Left lung (tissue), 10 donors: ENCODE data around the gene OR56A4. TPM values are rescaled to one million over a fixed set of nuclear protein-coding genes. Genes with fewer than 3 reads are reported as not detected.
"Not testable (repeated sequence)": the region's sequence is repeated elsewhere in the genome, so short reads cannot be mapped to it uniquely, and the experiment has no call there.

Experiments
- ATAC-seq: fragments of 200-7000 bp; cut with Tn5 transposase; one replicate; pipeline ENCODE4 v1.9.1; 2020; ENCODE audit warnings: moderate library complexity
- DNase-seq, 4 donors: peaks; one replicate each; pipeline ENCODE4 v3.0.0-alpha.2; 2013 to 2020
- H3K27ac ChIP-seq, 2 donors: fragments of 200-600 bp; sonication (generic) in 1 of 2; one replicate each; pipeline versions ENCODE4 v1.5.0 to v1.8.0; 2020 to 2021
- H3K27me3 ChIP-seq, 2 donors: fragments of 200-600 bp; sonication (generic) in 1 of 2; one replicate each; pipeline versions ENCODE4 v1.5.0 to v1.8.0; 2020 to 2021
- H3K36me3 ChIP-seq, 2 donors: fragments of 200-600 bp; sonication (generic) in 1 of 2; one replicate each; pipeline versions ENCODE4 v1.5.0 to v1.8.0; 2020 to 2021
- H3K4me1 ChIP-seq, 2 donors: fragments of 200-600 bp; one replicate each; pipeline ENCODE4 v1.8.0; 2021
- H3K4me3 ChIP-seq, 2 donors: fragments of 200-600 bp; sonication (generic) in 1 of 2; one replicate each; pipeline versions ENCODE4 v1.5.0 to v1.8.0; 2020 to 2021; ENCODE audit warnings: mild to moderate bottlenecking in 1 of 2
- H3K9me3 ChIP-seq, 2 donors: fragments of 200-600 bp; sonication (generic) in 1 of 2; one replicate each; pipeline versions ENCODE4 v1.5.0 to v1.8.0; 2020 to 2021
- intact Hi-C, 2 donors: fragments of 100-400 bp; cut with DNase I; formaldehyde crosslinking; loops; one replicate each; pipeline versions ENCODE4 v1.11.2 to v1.14.2; 2022
- polyA plus RNA-seq, 6 donors: library from polyadenylated mRNA; unstranded; fragments of 120-200 nt; gene quantifications; one replicate each; pipeline ENCODE4 v1.2.1, GENCODE V29; 2013; ENCODE audit not compliant: insufficient read length in 6 of 6
- total RNA-seq, 2 donors: library from RNA; stranded (reverse); fragmentation: NEBNext Ultra II Directional; extraction: Animal tissue kit (Norgen Biotek cat#: 25700); gene quantifications; one replicate each; pipeline ENCODE4 v1.2.1, GENCODE V29; 2021
- TF ChIP-seq, protein P1 (sequence below), 2 donors: fragments of 200-600 bp; sonication (generic) in 1 of 2; IDR thresholded peaks; one replicate each; pipeline versions ENCODE4 v1.5.0 to v1.8.0; 2021; ENCODE audit warnings: antibody characterized with exemption in 2 of 2
- donor health status: DM: no; HTN: yes; CAD: no.
- donor health status: DM: no; HTN: no; CAD: no.

OR56A4 gene
- total and polyA plus RNA-seq, 8 donors = 0.04 to 0.09 (median 0.06) TPM; not detected in 3

DNA sequence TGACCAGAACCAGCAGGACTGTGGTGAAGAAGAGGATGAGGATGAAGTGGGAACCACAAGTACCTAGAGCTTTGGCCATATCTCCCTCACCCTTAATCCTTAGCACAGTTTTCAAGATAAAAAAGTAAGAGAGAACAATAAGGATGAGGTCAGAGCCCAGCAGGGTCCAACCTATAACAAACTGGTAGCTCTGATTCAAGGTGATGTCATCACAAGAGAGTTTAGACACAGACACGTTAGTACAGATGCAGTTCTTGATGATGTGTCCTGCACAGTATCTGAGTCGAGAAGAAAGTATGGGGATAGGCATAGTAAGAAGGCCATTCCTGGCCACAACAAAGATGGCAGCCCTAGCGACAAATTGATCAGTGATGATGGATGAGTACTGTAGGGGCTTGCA, 39.0 kb downstream of the OR56A4 start:
- no peaks in the 10 kb centered on the region for H3K4me1 ChIP-seq
- no peaks in the 10 kb centered on the region for H3K27me3 ChIP-seq
- peaks cover 0 to 18% of the 10 kb centered on the region in 2 donors for H3K9me3 ChIP-seq
- no peak overlapping the region for H3K4me3 ChIP-seq
- TF ChIP-seq, protein P1, sequence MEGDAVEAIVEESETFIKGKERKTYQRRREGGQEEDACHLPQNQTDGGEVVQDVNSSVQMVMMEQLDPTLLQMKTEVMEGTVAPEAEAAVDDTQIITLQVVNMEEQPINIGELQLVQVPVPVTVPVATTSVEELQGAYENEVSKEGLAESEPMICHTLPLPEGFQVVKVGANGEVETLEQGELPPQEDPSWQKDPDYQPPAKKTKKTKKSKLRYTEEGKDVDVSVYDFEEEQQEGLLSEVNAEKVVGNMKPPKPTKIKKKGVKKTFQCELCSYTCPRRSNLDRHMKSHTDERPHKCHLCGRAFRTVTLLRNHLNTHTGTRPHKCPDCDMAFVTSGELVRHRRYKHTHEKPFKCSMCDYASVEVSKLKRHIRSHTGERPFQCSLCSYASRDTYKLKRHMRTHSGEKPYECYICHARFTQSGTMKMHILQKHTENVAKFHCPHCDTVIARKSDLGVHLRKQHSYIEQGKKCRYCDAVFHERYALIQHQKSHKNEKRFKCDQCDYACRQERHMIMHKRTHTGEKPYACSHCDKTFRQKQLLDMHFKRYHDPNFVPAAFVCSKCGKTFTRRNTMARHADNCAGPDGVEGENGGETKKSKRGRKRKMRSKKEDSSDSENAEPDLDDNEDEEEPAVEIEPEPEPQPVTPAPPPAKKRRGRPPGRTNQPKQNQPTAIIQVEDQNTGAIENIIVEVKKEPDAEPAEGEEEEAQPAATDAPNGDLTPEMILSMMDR (IDR thresholded peaks at IDR 0.05) = no peak
- no peak for ATAC-seq
- intact Hi-C loops = no loop called here
- no peaks in the 10 kb centered on the region for H3K36me3 ChIP-seq
- no peak overlapping the region for H3K27ac ChIP-seq
- no peak for DNase-seq

DNA sequence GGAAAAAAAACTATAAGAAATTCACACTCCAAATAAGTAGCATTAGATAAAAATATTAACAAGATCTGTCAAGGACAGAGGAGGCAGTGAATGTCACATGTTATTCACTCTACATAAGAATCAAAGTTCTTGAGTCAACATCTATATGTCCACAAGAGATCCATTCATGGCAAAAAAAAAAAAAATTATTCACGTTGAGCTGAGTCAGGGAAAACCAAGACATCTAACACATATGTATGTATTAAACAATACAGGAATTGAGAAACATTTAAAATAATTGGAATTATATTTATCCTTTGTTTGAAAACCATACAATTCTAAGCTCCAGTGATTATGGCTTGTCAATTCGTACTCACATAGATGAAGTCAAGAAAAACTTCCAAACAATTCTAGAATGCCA, 39.8 kb downstream of the OR56A4 start:
- intact Hi-C loops = no loop called here
- DNase-seq = no peak
- Histone ChIP-seq H3K4me3 (no peak overlapping the region), H3K9me3 (peaks cover 0 to 23% of the 10 kb centered on the region in 2 donors), H3K27me3 (no peaks in the 10 kb centered on the region), H3K36me3 (no peaks in the 10 kb centered on the region), H3K27ac (no peak overlapping the region), H3K4me1 (no peaks in the 10 kb centered on the region)
- TF ChIP-seq, protein P1 (IDR thresholded peaks at IDR 0.05) = no peak
- no peak for ATAC-seq

DNA sequence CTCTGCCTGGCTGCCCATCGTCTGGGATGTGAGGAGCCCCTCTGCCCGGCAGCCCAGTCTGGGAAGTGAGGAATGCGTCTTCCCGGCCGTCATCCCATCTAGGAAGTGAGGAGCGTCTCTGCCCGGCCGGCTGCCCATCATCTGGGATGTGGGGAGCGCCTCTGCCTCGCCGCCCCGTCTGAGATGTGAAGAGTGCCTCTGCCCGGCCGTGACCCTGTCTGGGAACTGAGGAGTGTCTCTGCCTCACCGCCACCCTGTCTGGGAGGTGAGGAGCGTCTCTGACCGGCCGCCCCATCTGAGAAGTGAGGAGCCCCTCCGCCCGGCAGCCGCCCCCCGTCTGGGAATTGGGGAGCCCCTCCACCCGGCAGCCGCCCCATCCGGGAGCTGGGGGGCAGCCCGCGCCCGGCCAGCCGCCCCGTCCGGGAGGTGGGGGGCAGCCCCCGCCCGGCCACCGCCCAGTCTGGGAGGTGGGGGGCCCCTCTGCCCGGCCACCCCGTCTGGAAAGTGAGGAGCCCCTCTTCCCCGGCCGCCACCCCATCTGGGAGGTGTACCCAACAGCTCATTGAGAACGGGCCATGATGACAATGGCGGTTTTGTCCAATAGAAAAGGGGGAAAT, 45.9 kb downstream of the OR56A4 start:
- H3K4me3 ChIP-seq, H3K27ac ChIP-seq, H3K4me1 ChIP-seq, ATAC-seq, H3K27me3 ChIP-seq, intact Hi-C loops, H3K36me3 ChIP-seq: not testable (repeated sequence)
- DNase-seq = peak in 1 of 4 donors; percentile 58
- peaks cover 0 to 41% of the 10 kb centered on the region in 2 donors for H3K9me3 ChIP-seq

DNA sequence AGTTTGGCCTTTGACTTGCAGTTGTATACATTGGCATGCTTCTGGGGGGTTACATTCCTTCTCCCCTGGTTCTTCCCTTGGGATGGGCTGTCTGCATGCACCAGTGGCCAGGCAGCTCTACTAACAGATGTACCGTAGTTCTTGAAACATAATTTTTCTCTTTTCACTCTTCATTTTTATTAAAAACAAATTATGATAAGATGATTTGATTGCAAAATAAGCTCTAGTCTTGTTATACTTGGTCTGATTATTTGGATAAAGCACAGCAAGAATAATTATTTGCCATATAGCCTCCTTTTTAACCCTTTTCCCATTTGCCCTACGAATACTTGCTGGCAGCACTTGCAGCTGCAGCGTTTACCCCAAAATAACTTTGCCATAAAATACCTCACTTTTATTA, 51.2 kb downstream of the OR56A4 start:
- Histone ChIP-seq H3K4me1 (no peaks in the 10 kb centered on the region), H3K9me3 (peaks cover 0 to 10% of the 10 kb centered on the region in 2 donors), H3K36me3 (no peaks in the 10 kb centered on the region), H3K27me3 (no peaks in the 10 kb centered on the region), H3K27ac (no peak overlapping the region), H3K4me3 (no peak overlapping the region)
- no peak for ATAC-seq
- peak in 1 of 4 donors; percentile 48 for DNase-seq
- TF ChIP-seq, protein P1 (IDR thresholded peaks at IDR 0.05) = no peak
- intact Hi-C loops = no loop called here

Other genes with a start within 250 kb of the OR56A4 start
- not detected for gene OR52N5, start 223.6 kb downstream of the OR56A4 start, total RNA-seq
- not detected for gene OR52N5, start 223.6 kb downstream of the OR56A4 start, polyA plus RNA-seq
- not detected for gene OR52N1, start 215.7 kb downstream of the OR56A4 start, total RNA-seq
- gene OR52N1, start 215.7 kb downstream of the OR56A4 start, polyA plus RNA-seq = not detected
- not detected for gene OR52N2, start 198.0 kb downstream of the OR56A4 start, total RNA-seq
- under 1 TPM in 2 of 6 donors, not detected in 4; 0.16 to 0.18 TPM for gene OR52N2, start 198.0 kb downstream of the OR56A4 start, polyA plus RNA-seq
- gene OR52E6, start 165.0 kb downstream of the OR56A4 start, total RNA-seq = not detected
- not detected for gene OR52E6, start 165.0 kb downstream of the OR56A4 start, polyA plus RNA-seq
- not detected for gene OR52E8, start 149.3 kb downstream of the OR56A4 start, total RNA-seq
- not detected for gene OR52E8, start 149.3 kb downstream of the OR56A4 start, polyA plus RNA-seq
- not detected for gene OR52E4, start 126.3 kb downstream of the OR56A4 start, total RNA-seq
- not detected for gene OR52E4, start 126.3 kb downstream of the OR56A4 start, polyA plus RNA-seq
- gene OR52E5, start 113.7 kb downstream of the OR56A4 start, total RNA-seq = not detected
- not detected for gene OR52E5, start 113.7 kb downstream of the OR56A4 start, polyA plus RNA-seq
- gene OR56A3, start 64.7 kb downstream of the OR56A4 start, total RNA-seq = not detected
- not detected for gene OR56A3, start 64.7 kb downstream of the OR56A4 start, polyA plus RNA-seq
- gene OR56A5, start 38.5 kb downstream of the OR56A4 start, total RNA-seq = not detected
- gene OR56A5, start 38.5 kb downstream of the OR56A4 start, polyA plus RNA-seq = not detected
- gene OR52L1, start 20.0 kb downstream of the OR56A4 start, total RNA-seq = not detected
- not detected for gene OR52L1, start 20.0 kb downstream of the OR56A4 start, polyA plus RNA-seq
- gene OR56A1, start 23.8 kb upstream of the OR56A4 start, total RNA-seq = under 1 TPM in 1 of 2 donors, not detected in 1; 0.03 TPM
- gene OR56A1, start 23.8 kb upstream of the OR56A4 start, polyA plus RNA-seq = not detected
- gene OR56B4, start 100.7 kb upstream of the OR56A4 start, total RNA-seq = not detected
- gene OR56B4, start 100.7 kb upstream of the OR56A4 start, polyA plus RNA-seq = under 1 TPM in 4 of 6 donors, not detected in 2; 0.13 to 0.20 (median 0.18) TPM
- gene OR52B2, start 163.4 kb upstream of the OR56A4 start, total RNA-seq = under 1 TPM in 1 of 2 donors, not detected in 1; 0.34 TPM
- not detected for gene OR52B2, start 163.4 kb upstream of the OR56A4 start, polyA plus RNA-seq
- not detected for gene OR52W1, start 192.3 kb upstream of the OR56A4 start, total RNA-seq
- gene OR52W1, start 192.3 kb upstream of the OR56A4 start, polyA plus RNA-seq = under 1 TPM in 2 of 6 donors, not detected in 4; 0.24 to 0.29 TPM
- gene C11orf42, start 198.6 kb upstream of the OR56A4 start, total RNA-seq = not detected
- 1 to 10 TPM in 3 of 6 donors, under 1 TPM in 3; 0.47 to 2.2 (median 0.95) TPM for gene C11orf42, start 198.6 kb upstream of the OR56A4 start, polyA plus RNA-seq
- 10 to 100 TPM; 34.9 to 43.0 TPM for gene FHIP1B, start 227.7 kb upstream of the OR56A4 start, total RNA-seq
- 10 to 100 TPM; 48.4 to 69.0 (median 59.5) TPM for gene FHIP1B, start 227.7 kb upstream of the OR56A4 start, polyA plus RNA-seq
- 1 to 10 TPM in 1 of 2 donors, not detected in 1; 2.1 TPM for gene CNGA4, start 232.1 kb upstream of the OR56A4 start, total RNA-seq
- 1 to 10 TPM in 4 of 6 donors, under 1 TPM in 2; 0.45 to 2.5 (median 1.4) TPM for gene CNGA4, start 232.1 kb upstream of the OR56A4 start, polyA plus RNA-seq